Activated CD4-positive, alpha-beta T cell treated with anti-CD3 and anti-CD28 coated beads, Interleukin-2, amount 50 U/mL, for 16 hours (primary cell): ENCODE data around the gene KLC4.
"Not testable (repeated sequence)": the region's sequence is repeated elsewhere in the genome, so short reads cannot be mapped to it uniquely, and the experiment has no call there.

Source experiments
- DNase-seq: peaks from one replicate; pipeline ENCODE4 v3.0.0-alpha.2; 2020

The KLC4 gene

GRCh38 chr6:43074847-43075669, 15.6 kb downstream of the KLC4 start:
- DNase-seq: no peak

DNA sequence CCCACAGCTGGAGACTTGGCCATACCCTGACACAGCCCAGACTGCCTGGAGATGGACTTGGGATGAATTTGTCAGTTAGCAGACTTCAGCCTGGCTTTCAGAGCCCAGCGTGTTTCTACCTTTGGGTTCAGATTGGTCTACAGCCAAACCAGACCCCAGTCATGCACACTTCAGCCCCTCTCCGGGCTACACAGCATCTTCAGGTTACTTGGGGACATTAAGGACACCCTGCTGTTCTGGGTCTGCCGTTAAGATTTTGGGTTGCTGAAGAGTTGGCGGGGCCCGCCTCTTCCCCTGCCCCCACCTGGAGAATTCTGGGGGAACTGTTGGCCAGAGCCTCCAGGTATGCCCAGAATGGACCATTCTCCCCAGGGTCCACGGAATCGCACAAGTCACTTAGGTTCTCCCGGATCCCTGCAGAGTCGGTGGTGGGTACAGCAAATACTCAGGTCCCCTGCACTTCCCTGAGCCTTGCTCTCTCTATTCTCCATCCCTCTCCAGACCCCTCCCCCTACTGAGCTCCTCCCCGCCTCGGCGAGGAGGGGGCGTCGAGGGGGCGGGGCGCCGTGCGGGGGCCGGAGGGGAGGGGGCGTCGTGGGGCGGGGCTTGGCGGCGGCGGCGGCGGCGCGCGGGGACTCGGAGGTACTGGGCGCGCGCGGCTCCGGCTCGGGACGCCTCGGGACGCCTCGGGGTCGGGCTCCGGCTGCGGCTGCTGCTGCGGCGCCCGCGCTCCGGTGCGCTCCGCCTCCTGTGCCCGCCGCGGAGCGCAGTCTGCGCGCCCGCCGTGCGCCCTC, 16.4 kb downstream of the KLC4 start, which contains the start of gene PTK7:
PTK7 (plus strand) TSS at position 645 of the 794 bp plus-strand sequence. CDS start 175 bp downstream, outside the sequence.
- peak; percentile 14 for DNase-seq

DNA sequence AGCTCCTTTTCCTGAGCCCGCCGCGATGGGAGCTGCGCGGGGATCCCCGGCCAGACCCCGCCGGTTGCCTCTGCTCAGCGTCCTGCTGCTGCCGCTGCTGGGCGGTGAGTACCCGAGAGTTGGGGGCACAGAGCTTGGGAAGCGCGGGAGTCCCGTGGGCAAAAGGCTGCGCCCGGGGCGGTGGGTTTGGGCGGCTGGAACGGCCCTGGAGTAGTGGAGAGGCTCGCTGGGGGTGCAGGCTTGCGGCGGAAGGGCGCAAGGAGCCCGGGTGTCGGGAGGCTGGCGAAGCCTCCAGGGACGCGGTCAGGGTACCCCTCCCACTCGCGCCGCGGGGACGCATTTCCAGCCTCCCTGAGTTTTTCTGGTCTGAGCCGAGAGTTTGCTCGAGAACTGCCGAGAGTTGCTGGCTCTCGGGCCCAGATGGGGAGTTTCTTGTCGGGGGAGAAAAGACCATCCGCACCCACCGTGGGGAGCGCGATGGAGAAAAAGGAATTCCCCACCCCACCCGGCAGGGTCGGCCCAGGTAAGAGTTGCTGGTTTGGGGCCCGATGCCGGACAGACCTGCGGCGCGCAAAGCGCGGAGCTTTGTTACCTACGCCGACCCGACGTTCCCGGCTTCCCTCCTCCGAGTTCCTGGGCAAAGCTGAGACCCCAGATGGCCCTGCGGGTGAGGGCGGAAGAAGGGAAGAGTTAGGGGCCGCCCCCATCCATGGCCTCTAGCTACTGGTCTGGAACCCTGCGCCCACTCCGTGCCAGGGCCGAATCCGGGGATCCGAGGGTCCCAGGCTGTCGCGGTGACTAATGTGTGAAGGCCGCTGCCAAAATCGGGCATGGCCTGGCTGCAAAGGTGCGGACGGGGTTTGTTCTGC, 17.3 kb downstream of the KLC4 start:
- no peak for DNase-seq

DNA sequence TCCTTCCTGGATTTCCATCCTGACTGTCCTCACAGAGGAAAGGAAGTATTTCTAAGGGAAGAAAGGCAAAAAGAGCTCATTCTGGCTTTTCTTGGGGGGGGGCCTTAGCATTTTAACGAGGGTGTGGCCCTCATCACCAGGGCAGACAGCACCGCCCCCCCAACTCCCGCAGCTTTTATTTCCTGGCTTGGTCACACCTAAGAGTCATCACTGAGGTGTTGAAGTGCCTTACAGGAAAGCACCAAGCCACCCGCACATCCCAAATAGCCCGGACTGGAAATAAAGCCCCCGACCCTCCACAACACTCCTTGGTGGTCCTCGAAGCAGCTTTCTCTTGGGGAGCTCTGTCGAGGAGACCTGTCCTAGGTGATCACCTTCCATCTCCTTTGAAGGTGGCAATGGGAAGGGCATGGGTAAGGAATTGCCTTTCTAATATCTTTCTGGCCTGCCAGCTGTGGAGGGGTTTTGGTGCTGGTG, 17.9 kb downstream of the KLC4 start:
- no peak for DNase-seq

GRCh38 chr6:43077981-43078511, 18.6 kb downstream of the KLC4 start:
- no peak for DNase-seq

DNA sequence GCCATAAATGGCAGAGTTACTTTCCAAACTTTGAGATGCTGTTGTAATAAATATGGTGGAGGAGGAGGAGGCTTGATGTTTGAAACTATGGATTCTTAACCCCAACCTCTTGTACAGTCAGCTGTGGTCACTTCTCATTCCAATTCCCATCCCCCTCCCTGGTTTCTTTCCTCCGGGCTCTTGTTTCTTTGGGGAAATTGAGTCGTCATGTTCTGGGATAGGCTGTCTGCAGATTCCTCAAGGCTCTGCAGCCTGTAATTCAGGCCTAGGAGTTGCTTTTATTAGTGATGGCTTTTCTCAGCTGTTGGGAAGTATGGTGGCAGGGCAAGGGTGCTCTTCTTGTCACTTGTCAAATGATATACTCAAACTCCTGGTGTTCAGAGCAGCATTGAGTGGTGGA, 19.3 kb downstream of the KLC4 start:
- DNase-seq: no peak

GRCh38 chr6:43081043-43081442, 21.6 kb downstream of the KLC4 start:
- DNase-seq: no peak

DNA sequence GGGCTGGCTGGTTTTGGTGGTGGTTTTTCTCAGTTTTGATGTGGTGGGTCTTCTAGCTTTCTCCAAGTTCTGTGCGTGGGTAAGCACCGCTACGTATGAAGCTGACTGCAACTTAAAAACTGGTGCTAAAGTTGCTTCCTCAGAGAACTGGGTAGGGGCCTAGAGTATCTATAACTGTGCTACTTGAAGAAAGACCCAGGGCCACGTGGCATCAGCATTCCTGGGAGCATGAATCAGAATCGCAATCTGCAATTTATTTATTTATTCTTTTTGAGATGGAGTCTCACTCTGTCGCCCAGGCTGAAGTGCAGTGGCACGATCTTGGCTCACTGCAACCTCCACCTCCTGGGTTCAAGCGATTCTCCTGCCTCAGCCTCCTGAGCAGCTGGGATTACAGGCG, 22.5 kb downstream of the KLC4 start:
- not testable (repeated sequence) for DNase-seq

GRCh38 chr6:43082806-43083655, 23.6 kb downstream of the KLC4 start:
- DNase-seq: no peak

- peak; percentile 41 for DNase-seq
Measured at GRCh38 chr6:43086022-43086658, 26.7 kb downstream of the KLC4 start.

- no peak for DNase-seq
Measured at GRCh38 chr6:43088654-43089056, 29.2 kb downstream of the KLC4 start.

DNA sequence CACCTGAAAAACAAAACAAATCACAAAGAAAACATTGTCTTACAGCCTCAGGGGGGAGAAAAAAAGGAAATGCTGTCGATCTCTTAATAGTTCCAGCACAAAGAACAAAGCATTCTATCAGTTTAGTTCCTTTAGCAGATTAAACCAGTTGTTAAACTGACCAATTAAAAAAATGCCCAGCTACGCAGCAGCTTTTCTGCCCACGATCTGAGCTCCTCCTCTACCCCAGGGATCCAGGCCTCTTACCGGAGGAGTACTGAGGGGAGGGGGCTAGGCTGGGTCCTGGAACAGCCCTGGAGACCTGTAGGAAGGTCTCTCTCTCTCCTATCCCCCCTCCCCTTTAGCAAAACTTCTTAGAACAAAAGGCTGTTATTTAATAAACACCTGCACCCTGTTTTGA, 30.0 kb downstream of the KLC4 start:
- no peak for DNase-seq

GRCh38 chr6:43089874-43090558, 30.6 kb downstream of the KLC4 start:
- DNase-seq: no peak

DNA sequence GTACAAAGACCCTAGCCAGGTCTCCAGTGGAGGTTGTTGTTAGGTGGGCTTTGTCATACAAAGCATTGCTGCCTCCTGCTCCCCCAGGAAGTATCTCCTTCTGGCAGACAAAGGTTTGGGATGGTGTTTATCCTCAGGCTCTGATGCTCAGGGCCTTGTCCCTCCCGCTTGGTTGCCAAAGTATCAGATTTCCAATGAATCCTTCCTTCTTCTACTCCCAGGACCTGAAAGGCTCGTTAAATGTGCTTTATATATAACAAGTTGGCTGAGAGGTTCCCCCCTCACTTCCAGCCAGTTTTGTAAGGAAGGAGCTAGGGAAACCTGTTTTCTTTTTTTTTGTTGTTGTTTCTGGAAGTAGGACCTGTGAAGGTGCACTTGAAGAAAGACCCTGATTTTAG, 31.1 kb downstream of the KLC4 start:
- no peak for DNase-seq

DNA sequence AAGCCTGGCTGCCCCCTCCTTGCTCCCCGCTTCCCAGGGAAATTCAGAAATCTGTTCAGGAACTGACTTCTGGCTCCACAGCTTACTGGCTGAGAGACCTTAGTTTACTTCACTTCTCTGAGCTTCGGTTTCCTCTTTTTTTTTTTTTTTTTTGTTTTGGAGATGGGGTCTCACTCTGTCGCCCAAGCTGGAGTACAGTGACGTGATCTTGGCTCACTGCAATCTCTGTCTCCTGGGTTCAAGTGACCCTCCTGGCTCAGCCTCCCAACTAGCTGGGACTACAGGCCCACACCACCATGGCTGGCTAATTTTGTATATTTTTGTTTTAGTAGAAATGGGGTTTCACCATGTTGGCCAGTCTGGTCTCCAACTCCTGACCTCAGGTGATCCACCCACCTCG, 31.6 kb downstream of the KLC4 start:
- DNase-seq: no peak

GRCh38 chr6:43091436-43091991, 32.1 kb downstream of the KLC4 start:
- DNase-seq: no peak

DNA sequence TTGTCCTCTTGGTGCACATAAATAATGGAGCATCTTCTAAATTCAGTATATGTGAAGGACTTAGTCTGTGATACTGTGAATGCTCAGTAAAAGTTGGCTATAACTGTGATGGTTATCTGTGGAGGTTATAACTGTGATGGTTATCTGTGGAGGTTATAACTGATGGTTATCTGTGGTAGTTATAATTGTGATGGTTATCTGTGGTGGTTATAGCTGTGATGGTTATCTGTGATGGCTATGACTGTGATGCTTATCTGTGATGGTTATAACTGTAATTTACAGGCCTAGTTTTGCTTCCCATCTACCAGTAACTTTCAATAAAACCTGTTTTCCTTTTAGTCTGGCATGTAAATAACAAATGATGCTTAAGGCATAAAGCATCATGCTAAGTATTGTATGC, 33.2 kb downstream of the KLC4 start:
- peak; percentile 27 for DNase-seq

DNA sequence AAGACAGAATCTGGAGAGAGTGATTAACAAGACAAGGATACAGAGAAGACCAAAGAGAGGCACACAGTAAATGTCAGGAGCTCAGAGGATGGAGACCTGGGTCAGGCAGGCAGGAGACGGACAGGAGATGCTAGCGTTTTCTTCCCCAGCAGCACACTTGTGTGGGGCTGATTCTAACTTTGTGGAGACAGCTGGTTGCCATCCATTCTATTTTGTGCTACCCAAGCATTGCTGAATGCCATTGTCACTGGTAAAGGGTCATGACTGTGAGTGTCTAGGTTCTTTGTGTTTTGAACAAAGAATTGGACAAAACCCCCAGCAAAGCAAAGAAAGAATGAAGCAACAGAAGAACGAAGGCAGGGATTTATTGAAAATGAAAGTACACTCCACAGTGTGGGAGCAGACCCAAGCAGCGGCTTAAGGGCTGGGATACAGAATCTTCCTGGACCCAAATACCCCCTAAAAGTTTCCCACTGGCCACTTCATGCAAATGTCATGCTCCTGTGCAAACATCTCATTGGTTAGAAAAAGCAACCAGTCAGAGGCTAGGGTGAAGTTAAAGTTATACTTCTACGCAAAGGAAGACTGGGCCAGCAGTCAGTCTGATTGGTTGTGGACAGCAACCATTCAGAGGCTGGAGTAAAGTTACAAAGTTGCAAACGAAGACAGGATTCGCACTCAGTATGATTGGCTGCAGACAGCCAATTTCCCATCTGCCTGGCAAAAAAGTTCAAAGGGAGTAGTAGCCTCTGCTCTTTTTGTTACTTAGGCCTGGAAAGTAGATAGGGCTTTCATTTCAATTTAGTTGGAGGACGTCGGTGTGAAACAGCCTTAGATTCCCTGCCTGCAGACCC, 34.2 kb downstream of the KLC4 start:
- DNase-seq: no peak

- DNase-seq: no peak
Measured at GRCh38 chr6:43095939-43096338, 36.5 kb downstream of the KLC4 start.
